ENCODE results near the gene ZNF385C.

- TF ChIP-seq RARG (CRISPR knock-in tag; IDR thresholded peaks at IDR 0.05; ENCODE audit: low read depth), result no peak
- TF ChIP-seq PCBP1 (IDR thresholded peaks at IDR 0.05; ENCODE audit: borderline replicate concordance, low read depth, low read length), result no peak
- TF ChIP-seq CTCF (CRISPR knock-in tag; IDR thresholded peaks at IDR 0.05), result no peak
- TF ChIP-seq MAFK (conservative IDR thresholded peaks at IDR 0.05 in 1 of 2, IDR thresholded peaks at IDR 0.05 in 1 of 2; ENCODE audit: low read length in 2 of 2), result no peak
- TF ChIP-seq GATAD2A (CRISPR knock-in tag; IDR thresholded peaks at IDR 0.05), result no peak
Measured at GRCh38 chr17:42135151-42135550, 36.9 kb upstream of the ZNF385C start.
